Activated CD4-positive, alpha-beta T cell treated with anti-CD3 and anti-CD28 coated beads, Interleukin-2, amount 50 U/mL, for 16 hours (primary cell): ENCODE results near the gene ZBTB39.
"Not testable (repeated sequence)": the region's sequence is repeated elsewhere in the genome, so short reads cannot be mapped to it uniquely, and the experiment has no call there.

Source experiments
- DNase-seq: peaks from one replicate; pipeline ENCODE4 v3.0.0-alpha.2; 2020

ZBTB39 gene

GRCh38 chr12:57029457-57029856, 23.1 kb upstream of the ZBTB39 start:
- DNase-seq = no peak

DNA sequence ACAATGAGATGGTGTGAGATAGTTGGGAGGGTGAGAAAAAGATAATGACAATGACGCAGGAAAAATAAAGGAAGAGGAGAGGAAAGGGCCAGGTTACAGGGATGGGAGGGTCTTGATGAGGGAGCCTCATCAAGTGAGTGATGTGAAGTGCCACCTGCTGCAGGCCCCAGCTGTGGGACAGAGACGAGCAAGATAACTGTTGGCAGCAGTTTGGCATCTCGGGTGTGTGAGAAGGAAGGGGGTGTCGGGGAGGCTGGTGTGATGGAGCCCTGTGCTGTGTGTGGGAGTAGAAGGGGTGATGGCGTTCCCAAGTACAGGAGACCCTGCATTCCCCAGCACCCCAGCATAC, 21.4 kb upstream of the ZBTB39 start:
- DNase-seq = no peak

DNA sequence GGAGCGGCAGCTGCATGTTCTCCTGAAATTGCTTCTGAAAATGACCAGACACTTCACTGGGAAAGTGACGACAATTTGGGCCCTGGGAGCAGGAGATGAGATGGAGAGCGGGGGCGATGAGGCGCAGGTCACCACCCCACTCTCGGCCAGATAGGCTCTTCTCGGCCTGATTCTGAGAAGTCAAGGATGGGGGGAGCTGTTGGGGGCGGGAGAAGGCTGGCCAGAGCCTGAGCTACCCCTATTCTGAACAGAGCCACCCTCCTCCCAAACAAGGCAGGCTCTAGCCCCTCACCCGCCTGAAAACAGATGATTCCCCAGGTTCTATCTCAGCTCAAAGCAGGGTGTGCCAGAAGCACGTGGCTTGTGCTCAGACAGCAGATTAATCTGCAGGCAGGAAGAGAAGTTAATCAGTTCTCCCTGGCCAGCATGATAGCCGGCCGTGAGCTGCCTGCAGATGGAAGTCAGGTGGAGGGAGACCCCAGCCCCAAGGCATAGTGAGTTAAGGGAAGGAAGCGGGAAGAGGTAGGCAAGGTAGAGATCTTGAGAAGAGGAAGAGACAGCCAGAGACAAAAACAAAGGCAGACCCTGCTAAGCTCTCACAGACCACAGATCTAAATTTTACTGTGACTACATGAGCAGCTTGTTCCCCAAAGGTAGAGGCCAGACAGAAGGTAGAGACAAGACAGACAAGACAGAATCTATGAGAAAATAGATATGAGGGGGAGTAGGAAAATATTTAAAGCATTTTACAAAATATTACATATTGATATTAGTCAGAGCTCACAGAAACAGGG, 20.9 kb upstream of the ZBTB39 start:
- DNase-seq = no peak

- DNase-seq = no peak
Observed at GRCh38 chr12:57025196-57025595, 18.9 kb upstream of the ZBTB39 start.

- not testable (repeated sequence) for DNase-seq
Observed at GRCh38 chr12:57022324-57022723, 16.0 kb upstream of the ZBTB39 start.

- DNase-seq = no peak
Observed at GRCh38 chr12:57019983-57020719, 13.8 kb upstream of the ZBTB39 start.

DNA sequence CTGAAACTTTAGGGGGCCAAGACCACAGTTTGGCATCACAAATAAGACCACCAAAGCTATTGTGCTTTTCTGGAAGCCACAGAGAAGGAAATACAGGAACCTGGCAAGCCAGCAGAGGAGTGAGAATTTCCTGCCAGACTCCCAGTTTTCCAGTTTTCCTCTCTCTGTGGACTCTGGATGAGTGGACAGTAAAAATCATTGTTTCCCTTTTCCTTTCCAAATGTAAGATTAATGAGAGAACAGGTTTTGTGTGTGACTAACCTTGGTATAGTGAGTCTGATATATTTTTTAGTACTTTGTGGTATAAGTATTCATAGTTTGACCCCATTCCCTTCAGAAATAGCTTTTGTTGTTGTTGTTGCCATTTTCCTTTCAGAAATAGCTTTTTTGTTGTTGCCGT, 12.6 kb upstream of the ZBTB39 start:
- no peak for DNase-seq

- DNase-seq = not testable (repeated sequence)
Observed at GRCh38 chr12:57018353-57018752, 12.0 kb upstream of the ZBTB39 start.

DNA sequence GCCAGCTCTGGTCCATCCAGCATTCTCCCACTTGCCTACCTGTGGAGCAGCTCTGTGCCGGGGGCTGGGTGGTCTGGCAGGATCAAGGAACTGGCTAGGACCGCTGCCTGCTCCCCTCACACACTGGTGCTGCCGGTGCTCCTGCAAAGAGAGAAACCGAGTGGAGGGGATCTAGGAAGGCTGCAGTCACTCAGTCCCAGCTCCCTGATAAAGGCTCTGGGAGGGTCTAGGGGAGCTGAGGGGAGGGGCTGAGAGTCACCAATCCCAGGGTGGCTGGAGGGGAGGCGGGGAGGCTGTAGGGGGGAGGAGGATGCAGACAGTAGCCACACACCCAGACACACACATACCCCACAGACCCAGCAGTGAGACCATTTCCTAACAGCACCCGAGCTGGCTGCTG, 10.0 kb upstream of the ZBTB39 start, which contains the start of gene TAC3:
Gene TAC3 (minus strand): TSS at position 182 of the 400 bp plus-strand sequence. CDS start 732 bp downstream, outside the sequence.
- DNase-seq = no peak

DNA sequence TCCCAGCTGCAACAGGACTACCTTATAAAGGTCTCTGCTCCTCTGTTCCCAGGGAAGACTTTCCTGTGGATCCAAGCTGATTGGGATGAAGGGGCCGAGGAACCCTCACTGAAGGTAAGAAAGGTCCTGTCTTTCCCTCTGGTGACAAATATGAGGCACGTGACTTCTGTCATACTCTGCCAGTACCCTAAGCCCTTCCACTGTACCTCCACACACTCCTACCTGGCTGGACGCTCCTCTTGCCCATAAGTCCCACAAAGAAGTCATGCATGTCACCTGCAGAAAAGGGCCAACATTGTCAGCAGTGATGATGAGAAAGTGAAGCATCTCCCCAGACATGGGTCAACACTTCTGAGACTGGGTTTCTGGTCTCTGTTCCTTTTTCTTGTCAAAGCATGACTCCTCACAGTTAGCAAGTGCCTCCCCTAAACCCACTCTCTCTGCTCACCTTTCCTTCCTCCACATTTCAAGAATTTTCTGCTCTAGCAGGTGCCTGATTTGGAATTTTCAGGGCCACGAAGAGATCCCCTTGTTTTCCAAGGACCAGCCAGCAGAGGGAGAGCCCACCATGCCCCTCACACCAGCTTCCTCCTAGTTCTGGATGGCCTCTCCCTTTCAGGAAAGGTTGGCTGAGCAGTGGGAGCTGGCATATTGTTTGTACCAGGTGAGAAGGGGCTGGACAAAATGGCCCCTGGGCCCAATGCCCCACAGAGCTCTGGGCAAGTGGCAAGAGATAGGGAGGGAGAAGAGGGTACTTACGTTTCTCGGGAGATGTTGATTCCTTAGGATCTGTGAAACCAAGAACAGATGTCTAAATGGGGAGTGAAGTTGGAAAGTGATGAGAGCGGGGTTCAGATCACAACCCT, 6.5 kb upstream of the ZBTB39 start:
- DNase-seq = no peak

DNA sequence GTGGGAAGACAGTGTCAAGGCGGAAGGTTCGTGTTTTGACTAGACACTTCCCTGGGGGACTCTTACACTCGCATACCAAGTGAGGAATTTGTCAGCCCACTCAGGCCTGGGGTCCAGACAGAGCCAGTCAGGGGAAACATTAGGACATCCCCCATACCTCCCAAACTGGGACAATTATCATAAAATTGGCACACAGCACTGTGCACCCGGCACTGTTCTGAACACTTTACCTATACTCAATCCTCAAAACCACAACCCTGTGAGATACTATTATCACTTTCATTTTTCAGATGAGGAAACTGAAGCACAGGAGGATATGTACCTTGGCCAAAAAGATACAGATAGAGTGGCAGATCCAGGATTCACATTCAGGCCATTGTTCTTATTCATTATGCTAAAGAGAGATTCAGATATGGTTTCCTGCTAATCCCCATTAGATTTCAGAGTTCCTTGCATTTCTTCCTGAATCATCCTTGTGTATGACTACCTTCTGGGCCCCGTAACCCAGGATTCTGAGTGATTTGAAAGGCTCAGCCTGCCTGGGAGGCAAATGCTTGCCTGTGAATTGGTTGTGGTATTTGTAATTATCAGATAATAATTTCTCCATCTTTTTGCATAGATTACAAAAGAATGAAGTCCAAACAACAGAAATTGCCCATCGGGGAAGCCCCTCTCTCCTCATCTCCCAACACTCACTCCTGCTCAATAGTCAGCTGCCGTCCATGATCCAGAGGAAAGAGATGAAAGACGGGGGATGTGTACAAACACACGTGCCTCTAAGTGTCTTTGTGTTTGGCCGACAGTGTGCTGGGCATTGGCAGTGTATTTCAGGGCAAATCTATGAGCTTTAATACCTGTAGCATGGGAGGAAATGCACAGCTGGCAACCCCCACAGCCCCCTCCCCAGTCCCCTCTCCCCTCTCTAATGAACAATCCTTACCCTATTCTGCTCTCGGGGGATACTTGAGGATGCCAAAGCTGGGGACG, 5.4 kb upstream of the ZBTB39 start:
- DNase-seq = peak; percentile 50

DNA sequence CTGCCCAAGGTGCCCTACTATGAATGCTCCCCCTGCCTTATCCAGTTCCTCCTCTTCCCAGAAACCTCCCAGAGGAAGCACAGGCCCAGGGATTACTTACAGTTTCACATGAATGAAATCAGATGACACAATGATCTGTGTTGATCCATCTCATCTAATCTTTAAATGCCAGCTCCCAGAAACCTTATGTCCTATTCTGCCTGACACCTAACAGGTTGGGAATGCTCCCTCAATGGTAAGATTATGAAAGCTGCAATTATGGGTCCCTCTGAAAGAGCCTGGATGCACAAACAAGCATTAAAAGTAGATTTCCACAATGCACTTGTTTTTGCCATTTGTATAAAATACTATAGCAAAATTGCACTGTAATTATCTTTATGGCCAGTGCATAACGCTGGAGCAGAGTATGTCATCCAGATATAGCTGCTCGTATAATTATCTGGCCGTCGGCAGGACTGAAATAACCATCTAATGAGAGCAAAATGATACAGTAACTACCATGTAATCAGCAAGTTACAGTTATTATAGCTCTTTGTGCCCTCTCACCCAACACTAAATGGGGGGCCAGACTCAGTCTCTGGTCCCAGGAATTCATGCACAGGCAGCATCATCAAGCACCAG, 4.4 kb upstream of the ZBTB39 start:
- DNase-seq = no peak

- no peak for DNase-seq
Observed at GRCh38 chr12:57009949-57010626, 3.7 kb upstream of the ZBTB39 start.

DNA sequence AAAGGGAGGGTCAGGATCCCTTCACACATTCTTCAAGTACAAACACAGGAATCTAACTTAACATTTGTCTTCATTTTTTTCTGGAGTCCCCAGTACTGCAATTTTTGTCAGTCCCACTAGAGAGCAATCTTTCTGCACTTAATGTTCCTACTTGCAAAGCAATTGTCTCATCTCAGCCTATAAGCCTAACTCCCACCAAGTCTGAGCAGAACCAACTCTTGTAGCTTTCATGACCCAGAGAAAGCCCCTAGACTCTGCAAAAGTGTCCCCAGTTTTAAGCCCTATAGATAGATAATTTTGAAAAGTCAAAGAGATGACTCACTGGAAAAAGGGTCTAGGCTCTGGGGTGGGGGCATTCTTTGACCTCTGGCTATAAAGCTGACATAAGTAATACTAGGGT, 1.8 kb upstream of the ZBTB39 start:
- peak; percentile 69 for DNase-seq

DNA sequence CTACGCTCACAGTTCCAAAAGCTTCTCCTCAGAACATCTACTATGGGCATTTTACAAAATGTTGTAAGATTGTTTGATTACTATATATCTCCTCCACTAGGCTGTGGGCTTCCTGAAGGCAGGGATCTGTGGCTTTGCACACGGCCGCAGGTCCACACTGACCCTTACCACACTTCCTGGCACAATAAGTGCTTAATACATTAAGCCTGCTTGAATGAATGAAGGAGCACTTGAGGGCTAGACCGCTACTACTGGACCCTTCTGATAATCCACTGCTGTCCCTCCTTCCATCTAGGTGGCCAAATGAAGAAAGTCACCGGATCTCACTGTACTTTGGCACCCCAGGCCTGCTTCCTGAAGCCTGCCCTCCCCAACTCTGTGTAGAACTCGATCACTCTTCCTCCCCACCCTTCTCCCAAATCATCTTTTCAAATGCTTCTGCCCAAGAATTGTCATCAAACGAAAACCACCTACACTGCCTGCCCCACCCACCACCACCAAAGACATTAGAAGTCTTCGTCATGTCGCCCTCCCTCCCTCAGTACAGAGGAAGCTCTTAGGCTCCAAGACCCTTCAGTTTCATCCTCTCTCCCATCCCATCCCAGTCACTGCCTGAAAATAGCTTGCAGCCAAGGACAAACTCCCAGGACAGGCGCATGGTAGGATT, 596 bp upstream of the ZBTB39 start:
- DNase-seq = no peak

DNA sequence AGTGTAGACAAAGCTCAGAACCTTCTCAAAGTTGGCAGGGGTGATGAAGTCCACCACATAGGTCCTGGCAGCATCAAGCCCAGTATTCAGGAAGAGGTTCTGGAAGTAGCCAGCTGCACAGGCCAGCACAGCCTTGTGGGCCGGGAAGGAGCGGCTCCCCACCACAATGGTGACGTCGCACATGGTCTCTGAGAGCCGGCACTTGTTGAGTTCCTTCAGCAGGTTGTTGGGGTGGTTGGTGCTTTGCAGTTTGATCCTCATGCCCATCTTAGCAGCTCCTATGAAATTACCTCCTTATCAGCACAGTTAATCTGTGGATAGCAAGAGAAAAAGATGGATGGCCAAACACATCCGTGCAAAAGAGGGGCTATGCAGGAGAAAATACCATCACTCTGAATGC, 1.7 kb downstream of the ZBTB39 start:
- no peak for DNase-seq

DNA sequence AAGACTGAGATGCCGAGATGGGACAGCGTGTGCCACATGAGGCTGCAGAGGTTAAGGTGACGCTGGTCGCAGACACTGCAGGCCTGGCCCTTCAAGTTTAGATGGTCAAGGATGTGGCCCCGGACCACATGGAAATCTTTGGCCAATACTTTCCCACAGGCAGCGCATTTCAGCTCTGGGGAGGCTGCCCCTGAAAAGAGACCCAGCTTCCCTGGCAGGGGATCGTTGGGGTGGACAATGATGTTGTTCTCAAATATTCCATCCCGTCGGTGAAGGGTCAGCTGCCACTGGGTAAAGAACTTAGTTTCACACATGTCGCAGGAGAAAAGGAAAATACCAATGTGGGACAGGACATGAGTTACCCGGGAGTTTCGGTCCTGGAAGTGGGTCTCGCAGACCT, 3.0 kb downstream of the ZBTB39 start:
- no peak for DNase-seq

DNA sequence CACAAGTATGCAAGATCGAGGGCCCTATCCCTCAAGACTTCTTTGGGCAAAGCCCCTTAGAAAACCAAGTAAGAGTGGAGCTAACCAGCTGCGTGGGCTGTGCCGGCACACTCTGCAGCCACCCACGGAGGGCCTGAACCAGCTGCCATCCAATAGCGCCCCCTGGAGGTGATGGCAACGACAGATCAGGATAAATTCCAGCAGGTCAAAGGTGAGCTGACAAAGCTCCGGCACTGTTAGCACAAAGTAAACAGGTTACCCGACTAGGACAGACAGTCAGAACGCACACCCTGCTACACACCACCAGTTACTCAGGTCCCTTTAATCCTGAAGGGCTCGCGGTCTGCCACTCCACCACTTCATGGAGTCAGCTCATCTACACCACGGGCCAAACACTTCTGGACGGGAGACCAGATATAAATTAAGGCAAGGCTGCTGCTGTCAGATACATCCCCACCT, 4.9 kb downstream of the ZBTB39 start:
- peak; percentile 76 for DNase-seq

GRCh38 chr12:57000393-57000792, 6.0 kb downstream of the ZBTB39 start:
- peak; percentile 23 for DNase-seq

DNA sequence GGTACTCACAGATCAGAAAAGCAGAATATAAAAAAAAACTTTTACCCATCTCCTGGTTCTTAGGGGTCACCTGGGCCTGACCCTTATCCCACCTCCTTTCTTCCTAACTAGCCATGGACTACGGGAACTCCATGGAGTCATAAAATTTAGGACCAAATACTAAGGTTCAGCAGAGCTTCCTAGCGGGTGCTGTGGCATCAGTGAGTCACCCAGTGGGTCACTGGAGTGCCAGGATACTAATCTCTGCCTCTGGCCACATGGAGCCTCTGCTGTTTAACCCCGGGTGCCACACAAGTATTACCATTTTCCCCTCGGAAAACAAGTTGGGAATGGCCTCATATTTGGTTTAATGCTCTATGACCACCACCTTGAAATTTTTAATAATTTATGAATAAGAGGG, 6.9 kb downstream of the ZBTB39 start:
- no peak for DNase-seq
